Measurements from ENCODE around the gene LRRC61.

Gene LRRC61

GRCh38 chr7:150345012-150345411 lies 21.9 kb downstream of the LRRC61 start:
- peaks cover 7% of the 10 kb centered on the region for H3K4me1 ChIP-seq (ENCODE audit: control insufficient read depth, low read depth, low read length)
- peaks cover 36% of the 10 kb centered on the region for H3K27me3 ChIP-seq (ENCODE audit: control insufficient read depth, insufficient read depth, low read length)
- no peaks in the 10 kb centered on the region for H3K36me3 ChIP-seq (ENCODE audit: control insufficient read depth, low read depth, low read length)
- H3K27ac ChIP-seq (ENCODE audit: low read length), result no peak overlapping the region
- no peak overlapping the region for H3K4me3 ChIP-seq (ENCODE audit: low read length)
- peaks cover 8% of the 10 kb centered on the region for H3K9me3 ChIP-seq (ENCODE audit: control insufficient read depth, low read depth, low read length)
- no peak overlapping the region for H3K9ac ChIP-seq (ENCODE audit: low read length)

- no peak overlapping the region for H3K27ac ChIP-seq (ENCODE audit: low read length)
- H3K9me3 ChIP-seq (ENCODE audit: control insufficient read depth, low read depth, low read length), result peaks cover 8% of the 10 kb centered on the region
- no peak overlapping the region for H3K4me3 ChIP-seq (ENCODE audit: low read length)
- peaks cover 5% of the 10 kb centered on the region for H3K4me1 ChIP-seq (ENCODE audit: control insufficient read depth, low read depth, low read length)
- H3K36me3 ChIP-seq (ENCODE audit: control insufficient read depth, low read depth, low read length), result no peaks in the 10 kb centered on the region
- H3K27me3 ChIP-seq (ENCODE audit: control insufficient read depth, insufficient read depth, low read length), result peaks cover 23% of the 10 kb centered on the region
- no peak overlapping the region for H3K9ac ChIP-seq (ENCODE audit: low read length)
Observed at GRCh38 chr7:150346922-150347321, 23.8 kb downstream of the LRRC61 start.

GRCh38 chr7:150351587-150352194 lies 28.5 kb downstream of the LRRC61 start:
- no peaks in the 10 kb centered on the region for H3K4me1 ChIP-seq (ENCODE audit: control insufficient read depth, low read depth, low read length)
- H3K4me3 ChIP-seq (ENCODE audit: low read length), result no peak overlapping the region
- H3K36me3 ChIP-seq (ENCODE audit: control insufficient read depth, low read depth, low read length), result no peaks in the 10 kb centered on the region
- H3K27ac ChIP-seq (ENCODE audit: low read length), result no peak overlapping the region
- H3K27me3 ChIP-seq (ENCODE audit: control insufficient read depth, insufficient read depth, low read length), result no peaks in the 10 kb centered on the region
- H3K9me3 ChIP-seq (ENCODE audit: control insufficient read depth, low read depth, low read length), result no peaks in the 10 kb centered on the region
- H3K9ac ChIP-seq (ENCODE audit: low read length), result no peak overlapping the region

- H3K9ac ChIP-seq (ENCODE audit: low read length), result no peak overlapping the region
- H3K9me3 ChIP-seq (ENCODE audit: control insufficient read depth, low read depth, low read length), result no peaks in the 10 kb centered on the region
- H3K4me1 ChIP-seq (ENCODE audit: control insufficient read depth, low read depth, low read length), result peaks cover 9% of the 10 kb centered on the region
- no peak overlapping the region for H3K4me3 ChIP-seq (ENCODE audit: low read length)
- no peaks in the 10 kb centered on the region for H3K36me3 ChIP-seq (ENCODE audit: control insufficient read depth, low read depth, low read length)
- H3K27me3 ChIP-seq (ENCODE audit: control insufficient read depth, insufficient read depth, low read length), result no peaks in the 10 kb centered on the region
- no peak overlapping the region for H3K27ac ChIP-seq (ENCODE audit: low read length)
Observed at GRCh38 chr7:150355666-150356059, 32.5 kb downstream of the LRRC61 start.

GRCh38 chr7:150356265-150356897 lies 33.2 kb downstream of the LRRC61 start:
- H3K27me3 ChIP-seq (ENCODE audit: control insufficient read depth, insufficient read depth, low read length), result no peaks in the 10 kb centered on the region
- peaks cover 12% of the 10 kb centered on the region for H3K4me1 ChIP-seq (ENCODE audit: control insufficient read depth, low read depth, low read length)
- H3K27ac ChIP-seq (ENCODE audit: low read length), result no peak overlapping the region

GRCh38 chr7:150357270-150357669 lies 34.1 kb downstream of the LRRC61 start:
- H3K36me3 ChIP-seq (ENCODE audit: control insufficient read depth, low read depth, low read length), result no peaks in the 10 kb centered on the region
- no peaks in the 10 kb centered on the region for H3K27me3 ChIP-seq (ENCODE audit: control insufficient read depth, insufficient read depth, low read length)
- peaks cover 21% of the 10 kb centered on the region for H3K4me1 ChIP-seq (ENCODE audit: control insufficient read depth, low read depth, low read length)
- no peaks in the 10 kb centered on the region for H3K9me3 ChIP-seq (ENCODE audit: control insufficient read depth, low read depth, low read length)
- no peak overlapping the region for H3K27ac ChIP-seq (ENCODE audit: low read length)
- H3K4me3 ChIP-seq (ENCODE audit: low read length), result no peak overlapping the region
- H3K9ac ChIP-seq (ENCODE audit: low read length), result no peak overlapping the region

More at GRCh38 chr7:150356265-150356897, 33.2 kb downstream of the LRRC61 start:
- Histone ChIP-seq H3K9ac (ENCODE audit: low read length) (no peak overlapping the region), H3K4me3 (ENCODE audit: low read length) (no peak overlapping the region), H3K9me3 (ENCODE audit: control insufficient read depth, low read depth, low read length) (no peaks in the 10 kb centered on the region), H3K36me3 (ENCODE audit: control insufficient read depth, low read depth, low read length) (no peaks in the 10 kb centered on the region)

- Histone ChIP-seq H3K4me3 (ENCODE audit: low read length) (no peak overlapping the region), H3K36me3 (ENCODE audit: control insufficient read depth, low read depth, low read length) (no peaks in the 10 kb centered on the region), H3K4me1 (ENCODE audit: control insufficient read depth, low read depth, low read length) (peaks cover 27% of the 10 kb centered on the region), H3K27me3 (ENCODE audit: control insufficient read depth, insufficient read depth, low read length) (no peaks in the 10 kb centered on the region), H3K9ac (ENCODE audit: low read length) (no peak overlapping the region), H3K27ac (ENCODE audit: low read length) (no peak overlapping the region), H3K9me3 (ENCODE audit: control insufficient read depth, low read depth, low read length) (no peaks in the 10 kb centered on the region)
Observed at GRCh38 chr7:150357771-150358427, 34.7 kb downstream of the LRRC61 start.

GRCh38 chr7:150358433-150358832 lies 35.3 kb downstream of the LRRC61 start:
- peaks cover 30% of the 10 kb centered on the region for H3K4me1 ChIP-seq (ENCODE audit: control insufficient read depth, low read depth, low read length)
- no peak overlapping the region for H3K9ac ChIP-seq (ENCODE audit: low read length)
- H3K27me3 ChIP-seq (ENCODE audit: control insufficient read depth, insufficient read depth, low read length), result no peaks in the 10 kb centered on the region
- H3K36me3 ChIP-seq (ENCODE audit: control insufficient read depth, low read depth, low read length), result no peaks in the 10 kb centered on the region
- H3K27ac ChIP-seq (ENCODE audit: low read length), result no peak overlapping the region
- H3K4me3 ChIP-seq (ENCODE audit: low read length), result no peak overlapping the region
- no peaks in the 10 kb centered on the region for H3K9me3 ChIP-seq (ENCODE audit: control insufficient read depth, low read depth, low read length)

GRCh38 chr7:150358988-150359621 lies 36.0 kb downstream of the LRRC61 start:
- H3K9me3 ChIP-seq (ENCODE audit: control insufficient read depth, low read depth, low read length), result no peaks in the 10 kb centered on the region
- H3K4me1 ChIP-seq (ENCODE audit: control insufficient read depth, low read depth, low read length), result peaks cover 33% of the 10 kb centered on the region
- H3K27ac ChIP-seq (ENCODE audit: low read length), result no peak overlapping the region
- H3K27me3 ChIP-seq (ENCODE audit: control insufficient read depth, insufficient read depth, low read length), result no peaks in the 10 kb centered on the region
- no peaks in the 10 kb centered on the region for H3K36me3 ChIP-seq (ENCODE audit: control insufficient read depth, low read depth, low read length)
- no peak overlapping the region for H3K4me3 ChIP-seq (ENCODE audit: low read length)
- H3K9ac ChIP-seq (ENCODE audit: low read length), result no peak overlapping the region

- no peak overlapping the region for H3K9ac ChIP-seq (ENCODE audit: low read length)
- peaks cover 35% of the 10 kb centered on the region for H3K4me1 ChIP-seq (ENCODE audit: control insufficient read depth, low read depth, low read length)
Observed at GRCh38 chr7:150359622-150360362, 36.6 kb downstream of the LRRC61 start.

GRCh38 chr7:150360363-150361058 lies 37.4 kb downstream of the LRRC61 start:
- Histone ChIP-seq H3K4me3 (ENCODE audit: low read length) (no peak overlapping the region), H3K27ac (ENCODE audit: low read length) (no peak overlapping the region), H3K9ac (ENCODE audit: low read length) (no peak overlapping the region), H3K27me3 (ENCODE audit: control insufficient read depth, insufficient read depth, low read length) (no peaks in the 10 kb centered on the region), H3K36me3 (ENCODE audit: control insufficient read depth, low read depth, low read length) (no peaks in the 10 kb centered on the region), H3K4me1 (ENCODE audit: control insufficient read depth, low read depth, low read length) (peaks cover 35% of the 10 kb centered on the region), H3K9me3 (ENCODE audit: control insufficient read depth, low read depth, low read length) (no peaks in the 10 kb centered on the region)

More at GRCh38 chr7:150359622-150360362, 36.6 kb downstream of the LRRC61 start:
- no peaks in the 10 kb centered on the region for H3K36me3 ChIP-seq (ENCODE audit: control insufficient read depth, low read depth, low read length)
- no peaks in the 10 kb centered on the region for H3K27me3 ChIP-seq (ENCODE audit: control insufficient read depth, insufficient read depth, low read length)
- no peaks in the 10 kb centered on the region for H3K9me3 ChIP-seq (ENCODE audit: control insufficient read depth, low read depth, low read length)
- H3K27ac ChIP-seq (ENCODE audit: low read length), result no peak overlapping the region
- no peak overlapping the region for H3K4me3 ChIP-seq (ENCODE audit: low read length)

Measured in iPS-18a (cell line).